NB4 (cell line): ENCODE results near the gene TLE6.

Experiments
- DNase-seq: peaks from one replicate; pipeline ENCODE4 v3.0.0; 2010; ENCODE audit warnings: low read depth
- H3K4me3 ChIP-seq: one replicate; pipeline ENCODE4 v1.5.1; 2011; ENCODE audit warnings: mild to moderate bottlenecking, low read depth, low read length, moderate library complexity
- CTCF ChIP-seq: IDR thresholded peaks from one replicate; pipeline ENCODE4 v1.5.1; 2012; ENCODE audit warnings: low read depth, low read length
- MAX ChIP-seq: IDR thresholded peaks from 2 replicates; pipeline ENCODE4 v1.6.1; 2011; ENCODE audit warnings: low read depth, low read length
- MYC ChIP-seq: IDR thresholded peaks from 2 replicates; pipeline ENCODE4 v1.6.1; 2011; ENCODE audit warnings: low read depth, low read length
- POLR2A ChIP-seq: IDR thresholded peaks from 2 replicates; pipeline ENCODE4 v1.6.1; 2011; ENCODE audit warnings: mild to moderate bottlenecking; ENCODE audit not compliant: insufficient read length; ENCODE audit errors: extremely low read depth

Gene TLE6

GRCh38 chr19:2994588-2995131, 17.3 kb downstream of the TLE6 start:
- DNase-seq = no peak
- no peak for TF ChIP-seq CTCF
- TF ChIP-seq POLR2A = no peak
- TF ChIP-seq MAX = no peak
- no peak for TF ChIP-seq MYC
- no peak overlapping the region for H3K4me3 ChIP-seq

- TF ChIP-seq MAX (no peak), MYC (no peak), CTCF (no peak), POLR2A (no peak)
- no peak overlapping the region for H3K4me3 ChIP-seq
- no peak for DNase-seq
Measured at GRCh38 chr19:2997720-2998119, 20.4 kb downstream of the TLE6 start.

GRCh38 chr19:2998642-2999041, 21.3 kb downstream of the TLE6 start:
- no peak for TF ChIP-seq MYC
- TF ChIP-seq POLR2A = no peak
- no peak for TF ChIP-seq CTCF
- no peak for TF ChIP-seq MAX
- no peak overlapping the region for H3K4me3 ChIP-seq
- no peak for DNase-seq

- TF ChIP-seq POLR2A = no peak
- TF ChIP-seq MAX = no peak
- TF ChIP-seq CTCF = no peak
- no peak for TF ChIP-seq MYC
- H3K4me3 ChIP-seq = no peak overlapping the region
- DNase-seq = no peak
Measured at GRCh38 chr19:3001235-3001800, 24.0 kb downstream of the TLE6 start.

GRCh38 chr19:3003046-3003445, 25.7 kb downstream of the TLE6 start:
- TF ChIP-seq CTCF (no peak), MYC (no peak), POLR2A (no peak), MAX (no peak)
- no peak for DNase-seq
- no peak overlapping the region for H3K4me3 ChIP-seq
